GM12878 (cell line): Measurements from ENCODE around the gene FRK. TPM values are rescaled to one million over a fixed set of nuclear protein-coding genes. Genes with fewer than 3 reads are reported as not detected.

Experiments
- ATAC-seq: fragments of 200-7000 bp; cut with Tn5 transposase; 3 replicates; pipeline ENCODE4 v1.9.1; 2020; ENCODE audit warnings: mild to moderate bottlenecking, moderate library complexity
- BruUV-seq: library from RNA; stranded (reverse); fragments of 400-500 nt; replicated peaks from 2 replicates; lab custom pipeline; 2021; lab: Mats Ljungman, UMichigan
- CTCF ChIA-PET: fragments of 300-600 bp; sonication (Branson Sonifier 250); formaldehyde crosslinking; extraction: SDS; loops from one replicate; lab custom pipeline; 2021; ENCODE audit warnings: inconsistent platforms; lab: Yijun Ruan, JAX
- POLR2A ChIA-PET: fragments of 350-600 bp; formaldehyde crosslinking; extraction: SDS; loops from one replicate; lab custom pipeline; 2021; ENCODE audit warnings: inconsistent platforms; lab: Charles Lee
- RAD21 ChIA-PET: fragments of 300-600 bp; sonication (Branson Sonifier 250); formaldehyde crosslinking; loops from one replicate; lab custom pipeline; 2023; ENCODE audit warnings: antibody characterized with exemption; ENCODE audit not compliant: unreplicated experiment; lab: Charles Lee
- SMC1A ChIA-PET: fragments of 300-600 bp; sonication (Branson Sonifier 250); formaldehyde crosslinking; loops from one replicate; lab custom pipeline; 2023; ENCODE audit not compliant: unreplicated experiment, uncharacterized antibody; lab: Charles Lee
- DNase-seq: peaks from one replicate; pipeline ENCODE4 v3.0.0-alpha.2; 2011; ENCODE audit warnings: low read depth, low spot score
- FAIRE-seq: peaks from 3 replicates; lab custom pipeline; 2011; peaks lifted over from hg19 to GRCh38; lab: Jason Lieb, UNC
- H2AFZ ChIP-seq: 2 replicates; pipeline ENCODE4 v1.6.0; 2011; ENCODE audit warnings: low read depth, low read length, control low read depth; ENCODE audit not compliant: control insufficient read depth
- H3K27ac ChIP-seq: 2 replicates; pipeline ENCODE4 v1.5.1; 2011; ENCODE audit warnings: control low read depth; ENCODE audit not compliant: control insufficient read depth, insufficient read depth
- H3K27me3 ChIP-seq, 2 experiments: replicated peaks in 1 of 2; 2 replicates each; pipeline versions ENCODE4 v1.6.0 to v1.6.1; 2011; ENCODE audit warnings: low read length in 1 of 2; ENCODE audit not compliant: control insufficient read depth in 2 of 2, insufficient read depth in 2 of 2
- H3K36me3 ChIP-seq, 2 experiments: 2 replicates each; pipeline ENCODE4 v1.5.1; 2011; ENCODE audit warnings: low read length in 1 of 2; ENCODE audit not compliant: control insufficient read depth in 2 of 2, insufficient read depth in 2 of 2
- H3K4me1 ChIP-seq: 2 replicates; pipeline ENCODE4 v1.6.1; 2011; ENCODE audit warnings: mild to moderate bottlenecking, low read length, moderate library complexity, mixed read lengths; ENCODE audit not compliant: control insufficient read depth, insufficient read depth
- H3K4me2 ChIP-seq: 2 replicates; pipeline ENCODE4 v1.6.0; 2011; ENCODE audit warnings: control low read depth; ENCODE audit not compliant: control insufficient read depth, insufficient read depth
- H3K4me3 ChIP-seq: fragments of 200-600 bp; sonication (generic); 2 replicates; pipeline ENCODE4 v1.5.1; 2016
- H3K79me2 ChIP-seq: 2 replicates; pipeline ENCODE4 v1.6.0; 2011; ENCODE audit warnings: low read length; ENCODE audit not compliant: control insufficient read depth, insufficient read depth
- H3K9ac ChIP-seq: 2 replicates; pipeline ENCODE4 v1.8.0; 2011; ENCODE audit warnings: low read length, control low read depth, mixed read lengths; ENCODE audit not compliant: control insufficient read depth, insufficient read depth
- H3K9me3 ChIP-seq: replicated peaks from 3 replicates; pipeline ENCODE4 v1.5.1; 2011; ENCODE audit warnings: mild to moderate bottlenecking, low read length; ENCODE audit not compliant: control insufficient read depth, insufficient read depth
- H4K20me1 ChIP-seq: 2 replicates; pipeline ENCODE4 v1.6.0; 2011; ENCODE audit not compliant: control insufficient read depth, insufficient read depth
- ATF7 ChIP-seq: fragments of 450-650 bp; IDR thresholded peaks from 2 replicates; pipeline ENCODE4 v1.6.1; 2016; ENCODE audit warnings: low read depth, mild to moderate bottlenecking
- GABPA ChIP-seq: IDR thresholded peaks from 2 replicates; pipeline ENCODE4 v1.6.1; 2014; ENCODE audit warnings: antibody characterized with exemption, low read depth, mild to moderate bottlenecking, inconsistent platforms
- LARP7 ChIP-seq: fragments of 450-650 bp; IDR thresholded peaks from 2 replicates; pipeline ENCODE4 v1.6.1; 2017; ENCODE audit warnings: mild to moderate bottlenecking
- POLR2AphosphoS5 ChIP-seq: IDR thresholded peaks from 2 replicates; pipeline ENCODE4 v1.6.1; 2011; ENCODE audit warnings: mild to moderate bottlenecking, low read length, inconsistent platforms
- POU2F2 ChIP-seq: IDR thresholded peaks from 3 replicates; pipeline ENCODE4 v1.6.1; 2011; ENCODE audit warnings: low read depth, mild to moderate bottlenecking, low read length, borderline replicate concordance
- SIX5 ChIP-seq: IDR thresholded peaks from 2 replicates; pipeline ENCODE4 v1.6.1; 2011; ENCODE audit warnings: mild to moderate bottlenecking, low read depth, low read length, moderate library complexity; ENCODE audit not compliant: severe bottlenecking
- SKIL ChIP-seq: fragments of 450-650 bp; IDR thresholded peaks from 2 replicates; pipeline ENCODE4 v1.6.1; 2017; ENCODE audit warnings: mild to moderate bottlenecking, low read depth, inconsistent platforms; ENCODE audit not compliant: poor library complexity, severe bottlenecking
- SMAD5 ChIP-seq: IDR thresholded peaks from 2 replicates; pipeline ENCODE4 v1.6.1; 2016; ENCODE audit warnings: antibody characterized with exemption, low read depth
- SP1 ChIP-seq: IDR thresholded peaks from one replicate; pipeline ENCODE4 v1.6.1; 2011; ENCODE audit warnings: low read depth, low read length
- STAT1 ChIP-seq: fragments of 450-650 bp; conservative IDR thresholded peaks from 2 replicates; pipeline ENCODE4 v1.6.1; 2014; ENCODE audit warnings: antibody characterized with exemption, mild to moderate bottlenecking
- SUPT20H ChIP-seq: IDR thresholded peaks from 2 replicates; pipeline ENCODE4 v1.6.1; 2011; ENCODE audit warnings: low read depth, mild to moderate bottlenecking, low read length, moderate library complexity, borderline replicate concordance; ENCODE audit not compliant: control insufficient read depth
- TAF1 ChIP-seq: IDR thresholded peaks from 2 replicates; pipeline ENCODE4 v1.6.1; 2011; ENCODE audit warnings: mild to moderate bottlenecking, low read depth, low read length, borderline replicate concordance
- TCF7 ChIP-seq: IDR thresholded peaks from 2 replicates; pipeline ENCODE4 v1.6.1; 2014; ENCODE audit warnings: antibody characterized with exemption, borderline replicate concordance
- WRNIP1 ChIP-seq: IDR thresholded peaks from 2 replicates; pipeline ENCODE4 v1.6.1; 2011; ENCODE audit warnings: low read depth, low read length, improper control_type of control experiment, borderline replicate concordance
- ZBTB4 ChIP-seq: fragments of 450-650 bp; formaldehyde crosslinking; IDR thresholded peaks from 2 replicates; pipeline ENCODE4 v1.4.0; 2022; ENCODE audit warnings: mild to moderate bottlenecking, moderate library complexity
- ZNF592 ChIP-seq: fragments of 450-650 bp; IDR thresholded peaks from 2 replicates; pipeline ENCODE4 v1.6.1; 2017; ENCODE audit warnings: mild to moderate bottlenecking, moderate library complexity
- ZSCAN29 ChIP-seq: fragments of 450-650 bp; IDR thresholded peaks from 2 replicates; pipeline ENCODE4 v1.6.1; 2017; ENCODE audit warnings: mild to moderate bottlenecking, moderate library complexity
- WGBS: methylation state at CpG from one replicate; pipeline ENCODE4 v1.1.6; 2016; ENCODE audit warnings: low lambda C conversion rate; ENCODE audit not compliant: insufficient replicate concordance, insufficient coverage; ENCODE audit errors: missing lambda C conversion rate; 5-methylcytosine and 5-hydroxymethylcytosine counted together
- in situ Hi-C: fragments of 300-500 bp; cut with MboI; formaldehyde crosslinking; loops from 9 replicates; pipeline ENCODE4 v1.14.3; 2018; ENCODE audit warnings: mixed read lengths
- intact Hi-C: fragments of 100-400 bp; cut with micrococcal nuclease; formaldehyde crosslinking; loops from one replicate; pipeline ENCODE4 v1.14.2; 2022; ENCODE audit not compliant: unreplicated experiment
- polyA plus RNA-seq, 11 experiments: library from polyadenylated mRNA; depleted of rRNA in 4 of 11; unstranded in 6 of 11; stranded (reverse) in 5 of 11; fragments of >200 nt; fragmentation: Nextera tagmentation in 4 of 11; fragmentation: Illumina TruSeq in 1 of 11; extraction: Ambion mirVana in 4 of 11; extraction: Trizol in 1 of 11; gene quantifications; 1 replicate in 1 of 11; 2 replicates in 10 of 11; pipeline versions ENCODE4 v1.2.1 to v1.2.3, GENCODE V29; 2011 to 2016; ENCODE audit warnings: inconsistent platforms in 2 of 11, missing spikeins in 2 of 11, low read depth in 1 of 11
- total RNA-seq, 4 experiments: library from RNA; depleted of rRNA in 3 of 4; stranded (reverse); fragments of >200 nt in 3 of 4; fragmentation: Illumina TruSeq in 1 of 4; extraction: Trizol in 1 of 4; gene quantifications; 2 replicates each; pipeline versions ENCODE4 v1.2.1 to v1.2.3, GENCODE V29; 2013 to 2021

FRK gene
- total and polyA plus RNA-seq, 10 of the 15 experiments (the other 5 are each of a cell fraction or from before 2014, with no cell fraction given) = 0.29 to 2.4 (median 1.2) TPM

GRCh38 chr6:115958958-115959357, 101.7 kb downstream of the FRK start:
- RAD21 ChIA-PET = no interaction called here
- Histone ChIP-seq H3K79me2 (no peaks in the 10 kb centered on the region), H3K27me3 (no peaks in the 10 kb centered on the region), H3K4me2 (no peak overlapping the region), H2AFZ (no peak overlapping the region), H3K4me3 (no peak overlapping the region), H4K20me1 (no peaks in the 10 kb centered on the region), H3K9ac (no peak overlapping the region), H3K9me3 (no peaks in the 10 kb centered on the region), H3K36me3 (no peaks in the 10 kb centered on the region), H3K4me1 (no peaks in the 10 kb centered on the region), H3K27ac (no peak overlapping the region)
- CTCF ChIA-PET = no interaction called here
- 97% methylated on average over 3 of the region's 3 CpGs for WGBS
- SMC1A ChIA-PET = no interaction called here
- ATAC-seq = no peak
- in situ Hi-C loops = no loop called here
- no peak for FAIRE-seq
- POLR2A ChIA-PET = no interaction called here
- intact Hi-C loops = no loop called here
- BruUV-seq = no TSS peak
- no peak for DNase-seq
- TF ChIP-seq POLR2AphosphoS5 = no peak
- no peak for TF ChIP-seq SIX5
- TF ChIP-seq SUPT20H = no peak
- no peak for TF ChIP-seq ATF7
- TF ChIP-seq WRNIP1 = no peak
- no peak for TF ChIP-seq SKIL
- TF ChIP-seq SMAD5 = no peak
- TF ChIP-seq ZBTB4 (CRISPR knock-in tag) = no peak
- TF ChIP-seq POU2F2 = no peak
- TF ChIP-seq TCF7 = no peak
- no peak for TF ChIP-seq TAF1
- no peak for TF ChIP-seq ZNF592
- TF ChIP-seq LARP7 = no peak
- TF ChIP-seq GABPA = no peak
- TF ChIP-seq ZSCAN29 = no peak
- no peak for TF ChIP-seq SP1
- TF ChIP-seq STAT1 = no peak
